Stimulated activated naive CD8-positive, alpha-beta T cell treated with anti-CD3 and anti-CD28 coated beads, Interleukin-15, Interleukin-2, amounts not matched to agents 100 U/mL and 50 U/mL, for 24 hours (primary cell): ENCODE data around the gene ZNF684.
"Not testable (repeated sequence)": the region's sequence is repeated elsewhere in the genome, so short reads cannot be mapped to it uniquely, and the experiment has no call there.

Source experiments
- ATAC-seq: fragments of 150-1000 bp; cut with Tn5 transposase; one replicate; pipeline ENCODE4 v1.10.0; 2021
- DNase-seq: peaks from one replicate; pipeline ENCODE4 v3.0.0; 2021

The ZNF684 gene

GRCh38 chr1:40574805-40575204 lies 43.4 kb downstream of the ZNF684 start:
- not testable (repeated sequence) for ATAC-seq, DNase-seq

- no peak for ATAC-seq
- no peak for DNase-seq
Observed at GRCh38 chr1:40575336-40575735, 43.9 kb downstream of the ZNF684 start.

GRCh38 chr1:40582116-40582515 lies 50.7 kb downstream of the ZNF684 start:
- ATAC-seq: no peak
- DNase-seq: no peak

GRCh38 chr1:40583980-40584379 lies 52.5 kb downstream of the ZNF684 start:
- ATAC-seq (peak; percentile 60), DNase-seq (no peak)

- ATAC-seq (no peak), DNase-seq (no peak)
Observed at GRCh38 chr1:40588586-40588985, 57.1 kb downstream of the ZNF684 start.

GRCh38 chr1:40592107-40592803 lies 60.8 kb downstream of the ZNF684 start:
- ATAC-seq (no peak), DNase-seq (no peak)

GRCh38 chr1:40593449-40594186 lies 62.2 kb downstream of the ZNF684 start:
- ATAC-seq: peak; percentile 69
- DNase-seq: peak; percentile 9

- no peak for ATAC-seq
- DNase-seq: no peak
Observed at GRCh38 chr1:40594187-40594531, 62.7 kb downstream of the ZNF684 start.

GRCh38 chr1:40595623-40596022 lies 64.2 kb downstream of the ZNF684 start:
- ATAC-seq: no peak
- DNase-seq: no peak
